ENCODE data around the gene RASL12. TPM values are rescaled to one million over a fixed set of nuclear protein-coding genes. Genes with fewer than 3 reads are reported as not detected.
"Not testable (repeated sequence)": the region's sequence is repeated elsewhere in the genome, so short reads cannot be mapped to it uniquely, and the experiment has no call there.

The RASL12 gene
- total RNA-seq, 1 donor from 2014 or later, result 5.8 TPM

GRCh38 chr15:65094294-65094995 is 26.7 kb upstream of the RASL12 start:
- Mint-ChIP-seq H3K9me3 (no peaks in the 10 kb centered on the region), H3K4me1 (peaks cover 10% of the 10 kb centered on the region), H3K27ac (no peak overlapping the region), H3K36me3 (peaks cover 15% of the 10 kb centered on the region), H3K4me3 (no peak overlapping the region), H3K27me3 (ENCODE audit: insufficient read depth, low read depth) (peaks cover 3% of the 10 kb centered on the region)
- no peak for TF ChIP-seq EZH2 (IDR thresholded peaks at IDR 0.05)
- no peak for TF ChIP-seq EZH2phosphoT487 (IDR thresholded peaks at IDR 0.05)
- H3K4me2 ChIP-seq, result no peak overlapping the region
- no peaks in the 10 kb centered on the region for H3K36me3 ChIP-seq
- no peaks in the 10 kb centered on the region for H3K79me2 ChIP-seq (ENCODE audit: low read depth)
- DNase-seq (ENCODE audit: low spot score), result no peak
- no peaks in the 10 kb centered on the region for H3K27me3 ChIP-seq
- H2AFZ ChIP-seq (replicated peaks), result no peak overlapping the region
- H3F3A ChIP-seq (ENCODE audit: low read depth), result peaks cover 3% of the 10 kb centered on the region
- peaks cover 1% of the 10 kb centered on the region for H3K4me1 ChIP-seq
- H3K4me3 ChIP-seq, result no peak overlapping the region
- no peaks in the 10 kb centered on the region for H3K9me3 ChIP-seq (ENCODE audit: low read depth)
- no peak overlapping the region for H3K27ac ChIP-seq
- H4K20me1 ChIP-seq (ENCODE audit: low read depth), result no peaks in the 10 kb centered on the region
- H3K9ac ChIP-seq, result no peak overlapping the region

GRCh38 chr15:65093793-65094170 is 26.0 kb upstream of the RASL12 start:
- H3K36me3 ChIP-seq; H3K27me3 ChIP-seq; H3K9me3 Mint-ChIP-seq; H3K4me3 Mint-ChIP-seq; H3K9me3 ChIP-seq (ENCODE audit: low read depth); H3K4me2 ChIP-seq; H3K4me1 ChIP-seq; H3K27ac Mint-ChIP-seq; H3K79me2 ChIP-seq (ENCODE audit: low read depth); H2AFZ ChIP-seq (replicated peaks); H3F3A ChIP-seq (ENCODE audit: low read depth); H3K27me3 Mint-ChIP-seq (ENCODE audit: insufficient read depth, low read depth); H3K27ac ChIP-seq; H4K20me1 ChIP-seq (ENCODE audit: low read depth); H3K9ac ChIP-seq; H3K4me3 ChIP-seq; DNase-seq (ENCODE audit: low spot score): not testable (repeated sequence)
- Mint-ChIP-seq H3K36me3 (peaks cover 12% of the 10 kb centered on the region), H3K4me1 (peaks cover 17% of the 10 kb centered on the region)

GRCh38 chr15:65092911-65093792 is 25.4 kb upstream of the RASL12 start:
- Histone ChIP-seq H3K4me3 (no peak overlapping the region), H2AFZ (replicated peaks) (no peak overlapping the region), H3K4me1 (peaks cover 14% of the 10 kb centered on the region), H3K36me3 (no peaks in the 10 kb centered on the region), H3K27me3 (no peaks in the 10 kb centered on the region), H3K79me2 (ENCODE audit: low read depth) (no peaks in the 10 kb centered on the region), H3K9ac (no peak overlapping the region), H3K27ac (no peak overlapping the region), H3K4me2 (no peak overlapping the region), H3K9me3 (ENCODE audit: low read depth) (no peaks in the 10 kb centered on the region), H3F3A (ENCODE audit: low read depth) (peaks cover 13% of the 10 kb centered on the region), H4K20me1 (ENCODE audit: low read depth) (peaks cover 7% of the 10 kb centered on the region)
- Mint-ChIP-seq H3K4me1 (peaks cover 19% of the 10 kb centered on the region), H3K27ac (no peak overlapping the region), H3K4me3 (no peak overlapping the region), H3K9me3 (no peaks in the 10 kb centered on the region), H3K36me3 (peaks cover 6% of the 10 kb centered on the region), H3K27me3 (ENCODE audit: insufficient read depth, low read depth) (peaks cover 4% of the 10 kb centered on the region)
- TF ChIP-seq EZH2phosphoT487 (IDR thresholded peaks at IDR 0.05) (no peak), CTCF (IDR thresholded peaks at IDR 0.05) (no peak), EZH2 (IDR thresholded peaks at IDR 0.05) (no peak)
- DNase-seq (ENCODE audit: low spot score), result no peak

- Histone ChIP-seq H3K27me3 (peaks cover 2% of the 10 kb centered on the region), H3K9me3 (ENCODE audit: low read depth) (no peaks in the 10 kb centered on the region), H2AFZ (replicated peaks) (no peak overlapping the region), H3K9ac (no peak overlapping the region), H4K20me1 (ENCODE audit: low read depth) (peaks cover 7% of the 10 kb centered on the region), H3K79me2 (ENCODE audit: low read depth) (no peaks in the 10 kb centered on the region), H3F3A (ENCODE audit: low read depth) (peaks cover 13% of the 10 kb centered on the region), H3K4me1 (peaks cover 18% of the 10 kb centered on the region), H3K4me2 (no peak overlapping the region), H3K36me3 (no peaks in the 10 kb centered on the region), H3K27ac (no peak overlapping the region), H3K4me3 (no peak overlapping the region)
- Mint-ChIP-seq H3K9me3 (no peaks in the 10 kb centered on the region), H3K27ac (no peak overlapping the region), H3K4me3 (no peak overlapping the region), H3K36me3 (peaks cover under 1% of the 10 kb centered on the region), H3K27me3 (ENCODE audit: insufficient read depth, low read depth) (peaks cover 6% of the 10 kb centered on the region), H3K4me1 (peaks cover 26% of the 10 kb centered on the region)
- no peak for DNase-seq (ENCODE audit: low spot score)
- no peak for TF ChIP-seq CTCF (IDR thresholded peaks at IDR 0.05)
- no peak for TF ChIP-seq EZH2phosphoT487 (IDR thresholded peaks at IDR 0.05)
- no peak for TF ChIP-seq EZH2 (IDR thresholded peaks at IDR 0.05)
Observed at GRCh38 chr15:65091946-65092770, 24.4 kb upstream of the RASL12 start.
